ENCODE measurements around the gene SMIM24.

DNA sequence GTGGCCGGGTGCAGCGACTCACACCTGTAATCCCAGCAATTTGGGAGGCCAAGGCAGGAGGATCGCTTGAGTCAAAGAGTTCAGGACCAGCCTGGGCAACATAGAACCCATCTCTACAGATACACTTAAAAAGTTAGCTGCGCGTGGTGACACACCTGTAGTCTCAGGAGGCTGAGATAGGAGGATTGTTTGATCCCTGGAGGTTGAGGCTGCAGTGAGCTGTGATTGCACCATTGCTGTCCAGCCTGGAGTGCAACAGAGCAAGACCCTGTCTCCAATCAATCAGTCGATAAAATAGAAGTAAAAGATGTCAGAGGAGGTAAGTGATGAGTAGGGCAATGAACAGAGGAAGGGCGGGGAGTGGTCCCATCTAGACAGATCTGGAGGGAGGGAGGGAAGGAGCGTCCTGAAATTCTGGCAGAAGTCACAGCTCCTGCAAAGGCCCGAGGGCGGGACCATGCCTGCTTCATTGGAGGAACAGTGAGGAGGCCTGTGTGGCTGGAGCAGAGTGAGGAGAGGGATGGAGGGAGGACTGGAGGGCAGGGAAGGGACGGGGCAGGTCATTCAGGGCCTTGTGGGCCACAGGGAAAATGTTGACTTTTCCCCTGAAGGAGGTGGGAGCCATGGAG is 9.7 kb downstream of the SMIM24 start:
- TF ChIP-seq POLR2A (IDR thresholded peaks at IDR 0.05): no peak
- TF ChIP-seq, protein P1, sequence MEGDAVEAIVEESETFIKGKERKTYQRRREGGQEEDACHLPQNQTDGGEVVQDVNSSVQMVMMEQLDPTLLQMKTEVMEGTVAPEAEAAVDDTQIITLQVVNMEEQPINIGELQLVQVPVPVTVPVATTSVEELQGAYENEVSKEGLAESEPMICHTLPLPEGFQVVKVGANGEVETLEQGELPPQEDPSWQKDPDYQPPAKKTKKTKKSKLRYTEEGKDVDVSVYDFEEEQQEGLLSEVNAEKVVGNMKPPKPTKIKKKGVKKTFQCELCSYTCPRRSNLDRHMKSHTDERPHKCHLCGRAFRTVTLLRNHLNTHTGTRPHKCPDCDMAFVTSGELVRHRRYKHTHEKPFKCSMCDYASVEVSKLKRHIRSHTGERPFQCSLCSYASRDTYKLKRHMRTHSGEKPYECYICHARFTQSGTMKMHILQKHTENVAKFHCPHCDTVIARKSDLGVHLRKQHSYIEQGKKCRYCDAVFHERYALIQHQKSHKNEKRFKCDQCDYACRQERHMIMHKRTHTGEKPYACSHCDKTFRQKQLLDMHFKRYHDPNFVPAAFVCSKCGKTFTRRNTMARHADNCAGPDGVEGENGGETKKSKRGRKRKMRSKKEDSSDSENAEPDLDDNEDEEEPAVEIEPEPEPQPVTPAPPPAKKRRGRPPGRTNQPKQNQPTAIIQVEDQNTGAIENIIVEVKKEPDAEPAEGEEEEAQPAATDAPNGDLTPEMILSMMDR (IDR thresholded peaks at IDR 0.05): no peak

All from heart left ventricle (tissue), 13 donors.